SK-N-SH treated with all-trans-retinoic acid at 6 μM for 48 hours (cell line): ENCODE data around the gene DIPK2B.

Experiments used
- ATAC-seq: fragments of 200-7000 bp; cut with Tn5 transposase; 3 replicates; pipeline ENCODE4 v1.9.1; 2020; ENCODE audit warnings: mild to moderate bottlenecking, moderate library complexity
- ARNTL ChIP-seq: fragments of 450-650 bp; formaldehyde crosslinking; IDR thresholded peaks from 2 replicates; pipeline ENCODE4 v1.5.0; 2020; ENCODE audit warnings: low read depth, mild to moderate bottlenecking, moderate library complexity, borderline replicate concordance
- BACH2 ChIP-seq: fragments of 250-450 bp; sonication (Bioruptor Pico); IDR thresholded peaks from 2 replicates; pipeline ENCODE4 v1.9.0; 2021; ENCODE audit warnings: mild to moderate bottlenecking, borderline replicate concordance
- CSDC2 ChIP-seq: fragments of 250-450 bp; sonication (Bioruptor Pico); IDR thresholded peaks from 2 replicates; pipeline ENCODE4 v1.5.0; 2020; ENCODE audit warnings: mild to moderate bottlenecking, moderate library complexity
- GLIS3 ChIP-seq: fragments of 250-450 bp; sonication (Bioruptor Pico); IDR thresholded peaks from 2 replicates; pipeline ENCODE4 v1.5.0; 2020; ENCODE audit warnings: mild to moderate bottlenecking, moderate library complexity
- ISL1 ChIP-seq: fragments of 250-450 bp; sonication (Bioruptor Pico); IDR thresholded peaks from 2 replicates; pipeline ENCODE4 v2.1.2; 2022; ENCODE audit warnings: mild to moderate bottlenecking, moderate library complexity
- PATZ1 ChIP-seq: fragments of 250-450 bp; sonication (Bioruptor Pico); IDR thresholded peaks from 2 replicates; pipeline ENCODE4 v1.8.0; 2020; ENCODE audit warnings: mild to moderate bottlenecking, moderate library complexity, borderline replicate concordance
- RARB ChIP-seq: fragments of 250-450 bp; sonication (Bioruptor Pico); IDR thresholded peaks from 2 replicates; pipeline ENCODE4 v1.8.0; 2021; ENCODE audit warnings: mild to moderate bottlenecking, moderate library complexity
- SNAI2 ChIP-seq: fragments of 250-450 bp; sonication (Bioruptor Pico); IDR thresholded peaks from 2 replicates; pipeline ENCODE4 v1.5.0; 2020; ENCODE audit warnings: mild to moderate bottlenecking, moderate library complexity
- TCF4 ChIP-seq: fragments of 250-450 bp; sonication (Bioruptor Pico); IDR thresholded peaks from 2 replicates; pipeline ENCODE4 v1.8.0; 2021; ENCODE audit warnings: mild to moderate bottlenecking, moderate library complexity, borderline replicate concordance
- TOX ChIP-seq: fragments of 250-450 bp; sonication (Bioruptor Pico); IDR thresholded peaks from 2 replicates; pipeline ENCODE4 v1.8.0; 2021; ENCODE audit warnings: mild to moderate bottlenecking, moderate library complexity, borderline replicate concordance
- TSHZ2 ChIP-seq: fragments of 250-450 bp; sonication (Bioruptor Pico); IDR thresholded peaks from 2 replicates; pipeline ENCODE4 v1.5.0; 2020; ENCODE audit warnings: mild to moderate bottlenecking, moderate library complexity
- ZC3H10 ChIP-seq: fragments of 250-450 bp; sonication (Bioruptor Pico); IDR thresholded peaks from 2 replicates; pipeline ENCODE4 v1.5.1; 2021; ENCODE audit warnings: mild to moderate bottlenecking, moderate library complexity
- ZFP3 ChIP-seq: fragments of 250-450 bp; sonication (Bioruptor Pico); IDR thresholded peaks from 2 replicates; pipeline ENCODE4 v1.5.0; 2020; ENCODE audit warnings: mild to moderate bottlenecking, moderate library complexity
- ZFP30 ChIP-seq: fragments of 450-650 bp; formaldehyde crosslinking; IDR thresholded peaks from 2 replicates; pipeline ENCODE4 v1.5.0; 2022; ENCODE audit warnings: mild to moderate bottlenecking, moderate library complexity
- ZNF565 ChIP-seq: fragments of 450-650 bp; formaldehyde crosslinking; conservative IDR thresholded peaks from 2 replicates; pipeline ENCODE4 v1.5.0; 2020; ENCODE audit warnings: low read depth, mild to moderate bottlenecking, moderate library complexity
- ZNF70 ChIP-seq: fragments of 450-650 bp; formaldehyde crosslinking; IDR thresholded peaks from 2 replicates; pipeline ENCODE4 v1.5.0; 2020; ENCODE audit warnings: mild to moderate bottlenecking, moderate library complexity
- ZNF8 ChIP-seq: fragments of 450-650 bp; formaldehyde crosslinking; IDR thresholded peaks from 2 replicates; pipeline ENCODE4 v1.5.0; 2020; ENCODE audit warnings: mild to moderate bottlenecking, moderate library complexity
- TF ChIP-seq, protein P1 (sequence below): fragments of 250-450 bp; sonication (Bioruptor Pico); IDR thresholded peaks from 2 replicates; pipeline ENCODE4 v1.5.1; 2021; ENCODE audit warnings: mild to moderate bottlenecking, moderate library complexity
- TF ChIP-seq, protein P2 (sequence below): fragments of 250-450 bp; sonication (Bioruptor Pico); IDR thresholded peaks from 2 replicates; pipeline ENCODE4 v1.8.0; 2021; ENCODE audit warnings: low read depth, mild to moderate bottlenecking, moderate library complexity, borderline replicate concordance
- TF ChIP-seq, protein P3 (sequence below): fragments of 250-450 bp; sonication (Bioruptor Pico); IDR thresholded peaks from 2 replicates; pipeline ENCODE4 v1.5.1; 2020; ENCODE audit warnings: low read depth, mild to moderate bottlenecking, moderate library complexity

DIPK2B gene, protein sequence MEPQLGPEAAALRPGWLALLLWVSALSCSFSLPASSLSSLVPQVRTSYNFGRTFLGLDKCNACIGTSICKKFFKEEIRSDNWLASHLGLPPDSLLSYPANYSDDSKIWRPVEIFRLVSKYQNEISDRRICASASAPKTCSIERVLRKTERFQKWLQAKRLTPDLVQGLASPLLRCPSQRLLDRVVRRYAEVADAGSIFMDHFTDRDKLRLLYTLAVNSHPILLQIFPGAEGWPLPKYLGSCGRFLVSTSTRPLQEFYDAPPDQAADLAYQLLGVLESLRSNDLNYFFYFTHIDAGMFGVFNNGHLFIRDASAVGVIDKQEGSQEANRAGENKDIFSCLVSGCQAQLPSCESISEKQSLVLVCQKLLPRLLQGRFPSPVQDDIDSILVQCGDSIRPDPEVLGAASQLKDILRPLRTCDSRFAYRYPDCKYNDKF

GRCh38 chrX:45200741-45201234, at the start of gene DIPK2B:
Gene DIPK2B, minus strand, starts transcription at chrX:45200876. Its CDS starts 50 bp downstream, at chrX:45200826.
- TF ChIP-seq BACH2 (no peak), ZFP30 (CRISPR knock-in tag) (no peak), TCF4 (no peak), ZNF8 (no peak), TSHZ2 (CRISPR knock-in tag) (no peak), ZFP3 (CRISPR knock-in tag) (no peak), ZC3H10 (no peak), PATZ1 (CRISPR knock-in tag) (no peak)
- TF ChIP-seq, protein P1, sequence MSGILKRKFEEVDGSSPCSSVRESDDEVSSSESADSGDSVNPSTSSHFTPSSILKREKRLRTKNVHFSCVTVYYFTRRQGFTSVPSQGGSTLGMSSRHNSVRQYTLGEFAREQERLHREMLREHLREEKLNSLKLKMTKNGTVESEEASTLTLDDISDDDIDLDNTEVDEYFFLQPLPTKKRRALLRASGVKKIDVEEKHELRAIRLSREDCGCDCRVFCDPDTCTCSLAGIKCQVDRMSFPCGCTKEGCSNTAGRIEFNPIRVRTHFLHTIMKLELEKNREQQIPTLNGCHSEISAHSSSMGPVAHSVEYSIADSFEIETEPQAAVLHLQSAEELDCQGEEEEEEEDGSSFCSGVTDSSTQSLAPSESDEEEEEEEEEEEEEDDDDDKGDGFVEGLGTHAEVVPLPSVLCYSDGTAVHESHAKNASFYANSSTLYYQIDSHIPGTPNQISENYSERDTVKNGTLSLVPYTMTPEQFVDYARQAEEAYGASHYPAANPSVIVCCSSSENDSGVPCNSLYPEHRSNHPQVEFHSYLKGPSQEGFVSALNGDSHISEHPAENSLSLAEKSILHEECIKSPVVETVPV (CRISPR knock-in tag) = no peak
- TF ChIP-seq, all 23 proteins: peak for 0
- ATAC-seq = no peak

DNA sequence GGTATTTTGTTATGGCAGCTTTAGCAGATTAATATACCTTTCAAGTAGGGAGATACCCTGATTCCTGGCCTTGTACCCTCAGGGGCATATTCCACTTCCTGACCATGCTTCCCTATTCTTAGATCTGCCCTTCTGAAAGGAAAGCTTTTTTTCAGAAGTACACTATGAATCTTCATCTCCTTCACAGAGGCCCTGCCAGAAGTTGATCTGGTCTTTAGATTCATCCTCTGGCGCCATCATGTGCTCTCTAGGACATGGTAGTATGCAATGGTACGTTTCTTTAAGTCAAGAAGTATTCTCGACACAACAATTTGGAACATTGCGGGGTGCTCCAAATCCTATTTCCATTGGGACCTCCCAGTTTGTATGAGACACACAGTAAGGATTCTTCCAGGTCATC, 39.6 kb upstream of the DIPK2B start:
- no peak for ATAC-seq
- no peak for TF ChIP-seq ZNF8
- TF ChIP-seq GLIS3 (CRISPR knock-in tag) = no peak
- TF ChIP-seq ZNF70 (CRISPR knock-in tag) = no peak
- TF ChIP-seq, protein P2, sequence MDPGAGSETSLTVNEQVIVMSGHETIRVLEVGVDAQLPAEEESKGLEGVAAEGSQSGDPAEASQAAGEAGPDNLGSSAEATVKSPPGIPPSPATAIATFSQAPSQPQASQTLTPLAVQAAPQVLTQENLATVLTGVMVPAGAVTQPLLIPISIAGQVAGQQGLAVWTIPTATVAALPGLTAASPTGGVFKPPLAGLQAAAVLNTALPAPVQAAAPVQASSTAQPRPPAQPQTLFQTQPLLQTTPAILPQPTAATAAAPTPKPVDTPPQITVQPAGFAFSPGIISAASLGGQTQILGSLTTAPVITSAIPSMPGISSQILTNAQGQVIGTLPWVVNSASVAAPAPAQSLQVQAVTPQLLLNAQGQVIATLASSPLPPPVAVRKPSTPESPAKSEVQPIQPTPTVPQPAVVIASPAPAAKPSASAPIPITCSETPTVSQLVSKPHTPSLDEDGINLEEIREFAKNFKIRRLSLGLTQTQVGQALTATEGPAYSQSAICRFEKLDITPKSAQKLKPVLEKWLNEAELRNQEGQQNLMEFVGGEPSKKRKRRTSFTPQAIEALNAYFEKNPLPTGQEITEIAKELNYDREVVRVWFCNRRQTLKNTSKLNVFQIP = no peak
- TF ChIP-seq ZNF565 (CRISPR knock-in tag) = no peak
- TF ChIP-seq, protein P1 (CRISPR knock-in tag) = no peak
- no peak for TF ChIP-seq CSDC2 (CRISPR knock-in tag)
- no peak for TF ChIP-seq ZC3H10
- no peak for TF ChIP-seq ISL1 (CRISPR knock-in tag)
- TF ChIP-seq ARNTL (CRISPR knock-in tag) = no peak
- no peak for TF ChIP-seq ZFP30 (CRISPR knock-in tag)

- no peak for ATAC-seq
- no peak for TF ChIP-seq GLIS3 (CRISPR knock-in tag)
- TF ChIP-seq, protein P3, sequence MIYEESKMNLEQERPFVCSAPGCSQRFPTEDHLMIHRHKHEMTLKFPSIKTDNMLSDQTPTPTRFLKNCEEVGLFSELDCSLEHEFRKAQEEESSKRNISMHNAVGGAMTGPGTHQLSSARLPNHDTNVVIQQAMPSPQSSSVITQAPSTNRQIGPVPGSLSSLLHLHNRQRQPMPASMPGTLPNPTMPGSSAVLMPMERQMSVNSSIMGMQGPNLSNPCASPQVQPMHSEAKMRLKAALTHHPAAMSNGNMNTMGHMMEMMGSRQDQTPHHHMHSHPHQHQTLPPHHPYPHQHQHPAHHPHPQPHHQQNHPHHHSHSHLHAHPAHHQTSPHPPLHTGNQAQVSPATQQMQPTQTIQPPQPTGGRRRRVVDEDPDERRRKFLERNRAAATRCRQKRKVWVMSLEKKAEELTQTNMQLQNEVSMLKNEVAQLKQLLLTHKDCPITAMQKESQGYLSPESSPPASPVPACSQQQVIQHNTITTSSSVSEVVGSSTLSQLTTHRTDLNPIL (CRISPR knock-in tag) = no peak
- TF ChIP-seq TOX = no peak
- TF ChIP-seq ZNF565 (CRISPR knock-in tag) = no peak
- no peak for TF ChIP-seq ZNF8
- TF ChIP-seq TCF4 = no peak
- no peak for TF ChIP-seq RARB (CRISPR knock-in tag)
- TF ChIP-seq ZFP30 (CRISPR knock-in tag) = no peak
- TF ChIP-seq PATZ1 (CRISPR knock-in tag) = no peak
- TF ChIP-seq ZC3H10 = no peak
- no peak for TF ChIP-seq SNAI2 (CRISPR knock-in tag)
- no peak for TF ChIP-seq ZNF70 (CRISPR knock-in tag)
- TF ChIP-seq TSHZ2 (CRISPR knock-in tag) = no peak
These were observed 37.8 kb upstream of the DIPK2B start for GRCh38 chrX:45238489-45238888.
